Endothelial cell (in vitro differentiated cells): Measurements from ENCODE around the gene GATAD2A. TPM values are rescaled to one million over a fixed set of nuclear protein-coding genes. Genes with fewer than 3 reads are reported as not detected.
A peak's percentile ranks its signal among the peaks of the same experiment; 100 is the strongest.
"Not testable (repeated sequence)": the region's sequence is repeated elsewhere in the genome, so short reads cannot be mapped to it uniquely, and the experiment has no call there.

Experiments
- DNase-seq: peaks from one replicate; pipeline ENCODE4 v3.0.0; 2021; ENCODE audit warnings: low spot score
- H3K27ac Mint-ChIP-seq: one replicate; pipeline ENCODE4 v1.8.0; 2021; ENCODE audit warnings: mixed read lengths, inconsistent platforms; ENCODE audit not compliant: unreplicated experiment
- H3K27me3 Mint-ChIP-seq: one replicate; pipeline ENCODE4 v1.8.0; 2021; ENCODE audit warnings: mild to moderate bottlenecking, moderate library complexity, mixed read lengths, inconsistent platforms; ENCODE audit not compliant: unreplicated experiment
- H3K36me3 Mint-ChIP-seq: one replicate; pipeline ENCODE4 v1.8.0; 2021; ENCODE audit warnings: mild to moderate bottlenecking, low read depth, mixed read lengths, inconsistent platforms; ENCODE audit not compliant: unreplicated experiment
- H3K4me1 Mint-ChIP-seq: one replicate; pipeline ENCODE4 v1.8.0; 2021; ENCODE audit warnings: mild to moderate bottlenecking, mixed read lengths, inconsistent platforms; ENCODE audit not compliant: unreplicated experiment
- H3K4me3 Mint-ChIP-seq: one replicate; pipeline ENCODE4 v1.8.0; 2021; ENCODE audit warnings: mild to moderate bottlenecking, mixed read lengths, inconsistent platforms; ENCODE audit not compliant: unreplicated experiment
- H3K9me3 Mint-ChIP-seq: one replicate; pipeline ENCODE4 v1.8.0; 2021; ENCODE audit warnings: mixed read lengths, inconsistent platforms; ENCODE audit not compliant: unreplicated experiment
- total RNA-seq: library from RNA; stranded (reverse); fragmentation: NEBNext Ultra II Directional; extraction: Animal tissue kit (Norgen Biotek cat#: 25700); gene quantifications from one replicate; pipeline ENCODE4 v1.2.1, GENCODE V29; 2021; ENCODE audit not compliant: unreplicated experiment
- TF ChIP-seq, protein P1 (sequence below): fragments of 200-600 bp; sonication (generic); IDR thresholded peaks from one replicate; pipeline ENCODE4 v1.5.0; 2021; ENCODE audit warnings: antibody characterized with exemption; ENCODE audit not compliant: unreplicated experiment

Gene GATAD2A
- total RNA-seq, 1 donor from 2014 or later, result 150 TPM

DNA sequence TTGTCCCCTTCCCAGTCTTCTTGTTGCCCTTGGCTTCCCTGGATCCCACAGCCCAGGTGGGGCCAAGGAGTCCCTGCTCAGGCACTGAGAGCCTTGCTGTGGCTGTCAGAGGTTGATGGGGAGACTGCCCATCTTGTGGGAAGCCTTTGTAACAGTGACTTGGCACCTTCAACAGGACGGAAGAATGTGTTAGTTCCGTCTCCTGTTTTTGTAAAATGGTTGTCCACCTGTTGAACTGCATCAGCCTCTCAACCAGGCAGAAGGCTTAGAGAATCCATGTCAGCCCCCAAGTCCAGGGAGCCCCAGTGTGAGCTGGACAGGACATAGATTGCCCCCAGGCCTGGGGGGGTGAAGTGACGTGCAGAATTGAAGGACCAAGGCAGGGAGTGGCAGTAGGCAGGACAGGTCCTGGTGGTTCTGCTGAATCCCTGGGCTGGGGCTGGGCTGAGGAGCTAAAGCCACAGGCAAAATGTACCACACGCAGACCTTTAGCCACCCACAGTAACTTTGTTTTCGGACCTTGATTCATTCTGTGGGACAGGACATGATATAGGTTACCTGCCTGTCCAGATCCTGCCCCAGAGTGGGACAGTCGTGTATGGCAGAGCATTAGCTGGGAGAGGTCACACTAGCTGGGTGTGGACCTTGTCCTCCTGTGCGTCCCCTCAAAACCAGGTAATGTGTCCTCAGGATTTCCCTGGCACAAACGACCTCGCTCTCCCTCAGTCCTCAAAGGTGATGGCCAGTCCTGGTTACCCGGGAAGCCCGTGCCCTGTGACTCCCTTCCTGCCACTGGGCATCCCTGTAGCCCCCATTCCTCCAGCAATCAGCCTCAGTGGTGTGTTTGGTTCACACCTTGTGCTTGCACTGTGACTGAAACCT, 47.0 kb downstream of the GATAD2A start:
- Mint-ChIP-seq H3K4me1 (peaks cover 14% of the 10 kb centered on the region), H3K4me3 (no peak overlapping the region), H3K27me3 (no peaks in the 10 kb centered on the region), H3K27ac (peak overlapping the region; percentile 48), H3K9me3 (no peaks in the 10 kb centered on the region), H3K36me3 (no peaks in the 10 kb centered on the region)
- TF ChIP-seq, protein P1, sequence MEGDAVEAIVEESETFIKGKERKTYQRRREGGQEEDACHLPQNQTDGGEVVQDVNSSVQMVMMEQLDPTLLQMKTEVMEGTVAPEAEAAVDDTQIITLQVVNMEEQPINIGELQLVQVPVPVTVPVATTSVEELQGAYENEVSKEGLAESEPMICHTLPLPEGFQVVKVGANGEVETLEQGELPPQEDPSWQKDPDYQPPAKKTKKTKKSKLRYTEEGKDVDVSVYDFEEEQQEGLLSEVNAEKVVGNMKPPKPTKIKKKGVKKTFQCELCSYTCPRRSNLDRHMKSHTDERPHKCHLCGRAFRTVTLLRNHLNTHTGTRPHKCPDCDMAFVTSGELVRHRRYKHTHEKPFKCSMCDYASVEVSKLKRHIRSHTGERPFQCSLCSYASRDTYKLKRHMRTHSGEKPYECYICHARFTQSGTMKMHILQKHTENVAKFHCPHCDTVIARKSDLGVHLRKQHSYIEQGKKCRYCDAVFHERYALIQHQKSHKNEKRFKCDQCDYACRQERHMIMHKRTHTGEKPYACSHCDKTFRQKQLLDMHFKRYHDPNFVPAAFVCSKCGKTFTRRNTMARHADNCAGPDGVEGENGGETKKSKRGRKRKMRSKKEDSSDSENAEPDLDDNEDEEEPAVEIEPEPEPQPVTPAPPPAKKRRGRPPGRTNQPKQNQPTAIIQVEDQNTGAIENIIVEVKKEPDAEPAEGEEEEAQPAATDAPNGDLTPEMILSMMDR, result no peak
- DNase-seq, result no peak

DNA sequence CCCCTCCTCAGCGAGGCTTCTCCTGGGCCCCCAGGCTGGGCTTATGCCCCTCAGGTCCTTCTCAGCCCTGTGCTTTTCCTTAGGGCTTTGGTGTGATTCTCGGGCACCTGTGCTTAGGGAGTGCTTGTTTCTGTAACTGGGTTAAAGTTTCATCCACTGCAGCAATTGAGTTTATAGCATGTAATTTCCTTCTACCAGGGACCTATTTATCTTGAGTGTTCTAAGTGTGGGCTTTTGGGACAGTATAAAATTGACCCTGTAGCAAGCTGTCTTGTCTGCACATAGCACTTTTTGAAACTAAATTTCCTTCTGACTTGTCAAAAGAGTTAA, 47.6 kb downstream of the GATAD2A start:
- H3K9me3 Mint-ChIP-seq, result no peaks in the 10 kb centered on the region
- H3K27ac Mint-ChIP-seq, result no peak overlapping the region
- no peak for DNase-seq
- H3K4me3 Mint-ChIP-seq, result no peak overlapping the region
- peaks cover 15% of the 10 kb centered on the region for H3K4me1 Mint-ChIP-seq
- H3K27me3 Mint-ChIP-seq, result no peaks in the 10 kb centered on the region
- H3K36me3 Mint-ChIP-seq, result peaks cover 2% of the 10 kb centered on the region
- TF ChIP-seq, protein P1, result no peak

DNA sequence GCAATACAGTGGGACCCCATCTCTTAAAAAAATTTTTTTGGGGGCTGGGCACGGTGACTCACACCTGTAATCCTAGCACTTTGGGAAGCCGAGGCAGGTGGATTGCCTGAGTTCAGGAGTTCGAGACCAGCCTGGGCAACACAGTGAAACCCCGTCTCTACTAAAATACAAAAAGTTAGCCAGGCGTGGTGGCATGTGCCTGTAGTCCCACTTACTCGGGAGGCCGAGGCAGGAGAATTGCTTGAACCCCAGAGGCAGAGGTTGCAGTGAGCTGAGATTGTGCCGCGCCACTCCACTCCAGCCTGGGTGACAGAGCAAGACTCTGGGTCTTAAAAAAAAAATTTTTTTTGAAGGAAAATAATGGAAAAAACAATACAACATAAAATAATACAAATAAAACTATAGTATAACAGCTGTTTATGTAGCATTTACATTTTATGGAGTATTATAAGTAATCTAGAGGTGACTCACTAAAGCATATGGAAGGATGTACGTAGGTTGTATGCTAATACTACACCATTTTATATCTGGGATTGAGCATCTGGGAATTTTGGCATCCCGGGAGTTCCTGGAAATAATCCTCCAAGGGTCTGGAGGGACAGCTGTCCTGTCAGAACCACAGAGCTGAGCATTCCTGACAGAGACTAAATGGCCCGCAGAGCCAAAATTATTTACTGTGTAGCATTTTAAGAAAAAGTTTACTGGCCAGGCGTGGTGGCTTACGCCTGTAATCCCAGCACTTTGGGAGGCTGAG, 49.9 kb downstream of the GATAD2A start:
- not testable (repeated sequence) for H3K27ac Mint-ChIP-seq, DNase-seq, H3K27me3 Mint-ChIP-seq, H3K4me3 Mint-ChIP-seq, H3K9me3 Mint-ChIP-seq
- Mint-ChIP-seq H3K4me1 (peaks cover 34% of the 10 kb centered on the region), H3K36me3 (peaks cover 12% of the 10 kb centered on the region)

DNA sequence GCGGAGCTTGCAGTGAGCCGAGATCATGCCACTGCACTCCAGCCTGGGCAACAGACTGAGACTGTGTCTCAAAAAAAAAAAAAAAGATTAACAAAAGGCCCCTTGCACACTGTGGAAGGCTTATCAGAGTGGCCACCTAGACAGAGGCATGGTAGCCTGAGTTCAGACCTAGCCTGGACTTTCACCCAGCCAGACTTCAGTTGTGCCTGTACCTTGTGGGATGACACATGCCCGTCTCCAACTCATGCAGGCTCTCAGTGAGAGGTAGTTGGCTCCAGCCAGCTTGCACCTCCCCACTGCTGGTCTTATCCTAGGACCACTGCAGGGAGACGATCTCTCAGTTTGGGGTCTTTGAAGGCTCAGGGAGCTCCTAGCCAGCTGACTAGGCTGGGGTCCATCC, 52.2 kb downstream of the GATAD2A start:
- Mint-ChIP-seq H3K36me3 (peaks cover 12% of the 10 kb centered on the region), H3K4me1 (peaks cover 42% of the 10 kb centered on the region), H3K4me3 (no peak overlapping the region), H3K9me3 (no peaks in the 10 kb centered on the region), H3K27ac (no peak overlapping the region), H3K27me3 (peaks cover 8% of the 10 kb centered on the region)
- TF ChIP-seq, protein P1, result no peak
- DNase-seq, result no peak

DNA sequence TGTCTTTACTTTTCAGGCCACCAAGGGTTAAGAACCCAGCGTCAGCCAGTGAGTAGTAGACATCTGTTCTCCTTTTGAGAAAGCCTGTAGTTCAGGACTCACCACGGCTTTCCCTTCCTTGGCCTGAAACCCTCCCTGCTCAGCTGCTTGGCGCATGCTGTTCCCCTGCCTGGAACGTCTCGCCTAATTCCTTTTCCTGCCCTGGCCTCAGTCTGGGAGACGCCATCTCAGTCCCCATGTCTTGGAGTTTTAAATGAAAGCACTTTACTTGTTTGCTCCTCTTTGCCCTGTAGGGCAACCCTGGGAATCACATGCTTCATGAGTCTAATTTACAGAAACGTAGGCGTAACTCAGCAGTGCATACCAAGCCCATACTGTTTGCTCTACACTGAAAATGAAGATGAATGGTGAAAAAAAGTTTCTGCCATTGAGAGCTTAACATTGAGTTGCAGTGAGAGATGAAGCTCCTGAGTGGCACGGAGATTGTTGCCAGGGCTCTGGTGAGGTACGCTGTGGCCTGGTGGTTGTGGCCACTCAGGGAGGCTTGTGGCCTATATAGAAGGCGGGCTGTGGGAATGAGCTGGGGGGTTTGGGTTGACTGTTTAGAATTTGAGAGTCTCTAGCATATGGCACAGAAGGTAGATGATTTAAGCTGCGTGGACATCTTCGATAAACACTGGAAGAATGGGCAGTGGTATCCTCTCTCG, 52.8 kb downstream of the GATAD2A start:
- peaks cover 8% of the 10 kb centered on the region for H3K27me3 Mint-ChIP-seq
- H3K9me3 Mint-ChIP-seq, result no peaks in the 10 kb centered on the region
- H3K27ac Mint-ChIP-seq, result peak overlapping the region; percentile 36
- H3K36me3 Mint-ChIP-seq, result peaks cover 12% of the 10 kb centered on the region
- TF ChIP-seq, protein P1, result no peak
- peaks cover 47% of the 10 kb centered on the region for H3K4me1 Mint-ChIP-seq
- no peak for DNase-seq
- no peak overlapping the region for H3K4me3 Mint-ChIP-seq
